Muscle layer of colon (tissue), 2 donors: ENCODE measurements around the gene RBM17.

Source experiments
- H3K27ac ChIP-seq: one replicate; pipeline ENCODE4 v1.7.0; 2013; ENCODE audit warnings: low read depth, mild to moderate bottlenecking, low read length, moderate library complexity
- H3K27me3 ChIP-seq, 2 donors: one replicate each; pipeline ENCODE4 v1.7.0; 2013; ENCODE audit warnings: low read length in 2 of 2, mild to moderate bottlenecking in 2 of 2; ENCODE audit not compliant: insufficient read depth in 2 of 2, control insufficient read depth in 1 of 2
- H3K36me3 ChIP-seq: one replicate; pipeline ENCODE4 v1.7.0; 2013; ENCODE audit warnings: mild to moderate bottlenecking, low read length; ENCODE audit not compliant: insufficient read depth
- H3K4me1 ChIP-seq: one replicate; pipeline ENCODE4 v1.7.0; 2013; ENCODE audit warnings: mild to moderate bottlenecking, low read length; ENCODE audit not compliant: insufficient read depth
- H3K4me3 ChIP-seq, 2 donors: one replicate each; pipeline ENCODE4 v1.7.0; 2013; ENCODE audit warnings: low read length in 2 of 2, low read depth in 1 of 2, mild to moderate bottlenecking in 1 of 2, moderate library complexity in 1 of 2
- H3K9ac ChIP-seq: one replicate; pipeline ENCODE4 v1.7.0; 2013; ENCODE audit warnings: low read length
- H3K9me3 ChIP-seq: one replicate; pipeline ENCODE4 v1.7.0; 2013; ENCODE audit warnings: mild to moderate bottlenecking, low read length
- donor health status: abdominal sarcoma.
- donor health status: Adenocarcinoma of cecum.

RBM17 gene

DNA sequence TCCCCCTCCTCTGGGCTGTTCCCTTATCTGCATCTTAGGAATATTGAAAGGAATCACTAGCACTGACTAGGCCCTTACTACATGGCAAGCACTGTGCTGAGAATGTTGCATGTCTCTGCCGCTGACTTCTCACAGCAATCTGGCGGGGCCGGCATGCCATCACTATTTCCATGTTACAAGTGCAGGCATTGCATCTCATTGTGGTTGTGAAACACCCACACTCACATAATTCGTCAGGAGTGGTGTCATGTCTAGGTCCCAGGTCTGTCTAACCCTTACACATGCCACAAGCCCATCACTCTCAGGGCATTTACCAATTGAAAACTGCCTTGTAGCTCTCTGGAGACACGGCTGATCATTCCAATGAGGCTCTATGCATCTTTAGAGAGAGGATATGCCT is 18.2 kb upstream of the RBM17 start:
- H3K27ac ChIP-seq: no peak overlapping the region
- peaks cover 5% of the 10 kb centered on the region for H3K4me1 ChIP-seq
- H3K27me3 ChIP-seq: no peaks in the 10 kb centered on the region
- H3K4me3 ChIP-seq: no peak overlapping the region
- no peak overlapping the region for H3K9ac ChIP-seq
- H3K9me3 ChIP-seq: no peaks in the 10 kb centered on the region
- no peaks in the 10 kb centered on the region for H3K36me3 ChIP-seq

DNA sequence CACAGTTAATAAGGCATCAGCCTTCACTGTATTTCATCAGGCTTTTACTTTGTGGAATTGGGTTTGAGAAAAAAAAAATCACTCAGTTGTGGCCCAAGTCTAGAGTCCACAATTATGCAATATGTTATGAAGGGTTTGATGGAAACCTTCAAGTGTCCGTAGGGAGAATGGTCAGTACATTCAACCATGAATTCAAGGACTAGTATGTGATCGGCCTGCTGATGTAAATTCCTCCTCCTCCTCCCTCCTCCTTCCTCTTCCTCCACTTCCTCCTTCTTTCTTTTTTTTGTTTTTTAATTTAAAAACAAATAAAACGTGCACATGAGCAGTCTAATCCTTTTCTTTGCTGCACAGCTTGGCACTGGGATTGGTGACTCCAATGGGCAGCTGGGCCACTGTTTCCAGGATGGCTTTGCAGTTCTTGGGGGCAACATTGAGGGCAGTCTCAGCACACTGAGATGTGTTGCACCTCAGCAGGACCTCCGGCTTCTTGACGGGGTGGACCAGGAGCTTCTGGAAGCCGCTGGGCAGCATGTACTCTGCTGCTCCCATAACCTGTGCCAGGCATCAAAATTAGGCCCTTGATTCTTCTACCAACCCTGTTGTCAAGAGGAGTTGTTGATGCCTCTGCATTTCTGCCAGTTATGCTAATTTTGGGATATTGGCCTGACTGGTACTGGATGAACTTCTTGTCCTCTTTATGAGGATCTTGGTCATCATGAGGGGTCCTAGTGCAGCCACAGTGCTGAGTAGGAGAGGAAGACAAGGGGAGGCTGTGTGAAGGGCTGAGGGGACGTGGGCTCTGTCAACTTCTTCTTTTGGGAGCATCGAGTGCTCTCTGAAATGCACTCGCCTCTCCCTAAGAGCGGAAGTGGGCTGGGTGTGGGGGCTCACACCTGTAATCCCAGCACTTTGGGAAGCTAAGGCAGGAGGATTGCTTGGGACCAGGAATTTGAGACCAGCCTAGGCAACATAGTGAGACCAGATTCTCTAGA is 17.4 kb upstream of the RBM17 start:
- no peak overlapping the region for H3K27ac ChIP-seq
- no peaks in the 10 kb centered on the region for H3K9me3 ChIP-seq
- no peaks in the 10 kb centered on the region for H3K36me3 ChIP-seq
- H3K4me3 ChIP-seq: no peak overlapping the region
- H3K4me1 ChIP-seq: peaks cover 4% of the 10 kb centered on the region
- no peak overlapping the region for H3K9ac ChIP-seq
- H3K27me3 ChIP-seq: no peaks in the 10 kb centered on the region

DNA sequence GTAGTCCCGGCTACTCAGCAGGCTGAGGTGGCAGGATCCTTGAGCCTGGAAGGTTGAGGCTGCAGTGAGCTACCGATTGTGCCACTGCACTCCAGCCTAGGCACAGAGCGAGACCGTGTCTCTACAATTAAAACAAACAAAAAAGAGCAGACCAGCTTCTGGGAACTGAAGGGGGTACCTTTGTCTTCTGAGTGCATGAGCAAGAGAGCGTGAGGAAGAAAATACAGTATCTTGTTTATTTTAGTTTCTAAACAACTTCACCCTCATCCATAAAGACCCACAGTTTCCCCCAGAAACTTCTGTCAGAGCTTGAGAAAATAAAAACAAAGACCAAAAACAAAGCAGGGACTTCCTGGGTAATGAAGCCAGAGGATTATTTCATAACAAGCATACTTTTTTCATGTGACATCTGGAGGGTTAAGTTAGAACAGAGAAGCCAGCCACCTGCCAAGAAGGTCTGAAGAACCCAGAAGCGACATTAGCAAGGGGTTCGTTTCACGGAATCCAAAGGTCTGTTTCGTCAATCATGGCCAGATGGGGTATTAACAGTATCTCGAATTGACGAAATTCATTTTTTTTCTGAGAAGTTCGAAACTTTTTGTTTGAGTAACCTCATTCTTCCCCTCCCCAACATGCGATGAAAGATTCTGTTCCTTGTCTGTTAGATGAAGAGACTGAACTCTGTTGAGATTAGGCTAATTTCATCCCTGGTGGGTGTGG is 16.5 kb upstream of the RBM17 start:
- no peaks in the 10 kb centered on the region for H3K27me3 ChIP-seq
- no peaks in the 10 kb centered on the region for H3K9me3 ChIP-seq
- no peak overlapping the region for H3K9ac ChIP-seq
- H3K36me3 ChIP-seq: no peaks in the 10 kb centered on the region
- no peaks in the 10 kb centered on the region for H3K4me1 ChIP-seq
- no peak overlapping the region for H3K27ac ChIP-seq
- H3K4me3 ChIP-seq: no peak overlapping the region

DNA sequence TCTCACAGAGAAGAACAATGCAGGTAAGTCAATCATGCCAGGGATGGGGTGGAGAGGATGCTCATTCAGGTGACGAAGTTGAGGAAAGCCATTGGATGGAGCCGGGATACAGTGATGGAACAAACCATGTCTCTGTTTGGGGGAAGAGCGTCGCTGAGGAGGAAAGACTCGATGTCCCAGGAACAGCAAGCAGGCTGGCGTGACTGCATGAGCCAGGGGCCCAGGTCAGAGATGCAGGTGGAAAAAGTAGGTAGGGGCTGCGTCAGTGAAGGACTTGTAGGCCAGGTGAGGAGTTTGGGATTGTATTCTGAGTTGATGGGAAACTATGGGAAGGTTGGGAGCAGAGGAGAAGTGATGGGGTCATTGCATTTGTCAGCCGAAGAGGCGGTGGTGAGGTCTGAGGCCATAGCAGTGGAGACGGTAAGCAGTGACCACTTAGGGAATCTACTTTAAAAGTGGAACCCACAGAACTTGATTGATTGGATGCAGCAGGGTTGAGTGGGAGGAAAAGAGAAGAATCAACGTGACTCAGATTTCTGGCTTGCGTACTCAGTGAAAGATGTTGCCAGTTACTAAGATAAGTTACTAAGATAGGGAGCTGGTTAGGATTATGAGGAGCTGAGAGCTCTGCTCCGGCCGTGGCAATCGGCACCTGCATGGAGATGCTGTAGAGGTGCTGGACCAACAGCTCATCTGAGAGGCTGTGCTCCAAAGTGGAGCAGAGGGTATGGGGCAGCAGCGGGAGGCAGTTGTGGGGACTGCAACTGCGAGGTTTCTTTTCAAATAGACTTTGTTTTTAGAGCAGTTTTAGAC is 14.1 kb upstream of the RBM17 start:
- no peaks in the 10 kb centered on the region for H3K4me1 ChIP-seq
- H3K36me3 ChIP-seq: no peaks in the 10 kb centered on the region
- no peak overlapping the region for H3K27ac ChIP-seq
- no peak overlapping the region for H3K9ac ChIP-seq
- no peak overlapping the region for H3K4me3 ChIP-seq
- no peaks in the 10 kb centered on the region for H3K27me3 ChIP-seq
- no peaks in the 10 kb centered on the region for H3K9me3 ChIP-seq

DNA sequence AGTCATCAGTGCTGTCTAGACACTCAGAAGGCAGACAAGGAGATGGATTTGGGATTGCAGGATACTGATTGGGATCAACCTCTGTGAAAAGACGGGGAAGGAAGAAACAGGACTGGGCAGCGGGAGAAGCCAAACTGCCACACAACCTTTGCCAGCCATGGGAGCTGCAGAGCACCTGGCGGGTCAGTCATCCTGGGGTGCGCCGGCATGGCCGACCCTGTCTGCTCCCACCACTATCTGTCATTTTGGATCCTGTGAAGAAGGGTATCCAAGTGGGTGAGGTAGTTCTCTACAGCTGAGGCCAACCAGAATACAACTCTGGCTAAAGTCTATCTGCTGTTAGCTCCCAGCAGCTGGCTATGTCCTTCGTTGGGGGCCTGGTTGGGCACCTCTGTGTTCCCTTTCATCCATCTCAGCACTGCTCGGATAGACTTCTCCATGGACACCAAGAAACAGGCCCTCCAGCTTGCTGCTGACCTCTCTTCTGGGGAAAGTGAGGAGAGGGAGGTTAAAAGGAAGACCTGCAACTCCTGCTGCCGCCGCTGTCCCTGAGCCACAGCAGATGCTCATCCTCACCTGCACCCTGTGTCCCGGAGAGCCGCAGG is 11.7 kb upstream of the RBM17 start:
- Histone ChIP-seq H3K9me3 (no peaks in the 10 kb centered on the region), H3K4me3 (no peak overlapping the region), H3K36me3 (no peaks in the 10 kb centered on the region), H3K4me1 (no peaks in the 10 kb centered on the region), H3K9ac (no peak overlapping the region), H3K27me3 (no peaks in the 10 kb centered on the region), H3K27ac (no peak overlapping the region)

DNA sequence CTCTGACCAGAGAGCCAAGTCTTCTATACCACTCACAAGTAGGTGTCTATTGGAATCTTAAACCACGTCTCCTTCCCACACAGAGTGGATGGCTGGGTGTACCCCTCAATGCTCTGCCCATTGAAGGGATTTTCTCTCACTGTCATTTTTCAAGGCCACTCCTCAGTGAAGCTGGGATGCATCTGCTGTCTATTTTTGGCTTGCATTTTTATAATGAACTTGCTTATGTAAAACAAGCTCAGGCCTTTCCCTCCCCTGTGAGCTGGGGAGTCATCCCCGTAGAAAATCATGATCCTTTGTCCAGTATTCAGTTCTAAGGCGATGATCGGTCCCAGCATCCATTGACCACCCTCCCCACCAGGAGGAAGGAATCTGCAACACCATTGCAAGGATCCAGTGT is 9.8 kb upstream of the RBM17 start:
- Histone ChIP-seq H3K36me3 (no peaks in the 10 kb centered on the region), H3K9ac (no peak overlapping the region), H3K9me3 (no peaks in the 10 kb centered on the region), H3K4me3 (no peak overlapping the region), H3K27ac (no peak overlapping the region), H3K4me1 (no peaks in the 10 kb centered on the region), H3K27me3 (no peaks in the 10 kb centered on the region)

DNA sequence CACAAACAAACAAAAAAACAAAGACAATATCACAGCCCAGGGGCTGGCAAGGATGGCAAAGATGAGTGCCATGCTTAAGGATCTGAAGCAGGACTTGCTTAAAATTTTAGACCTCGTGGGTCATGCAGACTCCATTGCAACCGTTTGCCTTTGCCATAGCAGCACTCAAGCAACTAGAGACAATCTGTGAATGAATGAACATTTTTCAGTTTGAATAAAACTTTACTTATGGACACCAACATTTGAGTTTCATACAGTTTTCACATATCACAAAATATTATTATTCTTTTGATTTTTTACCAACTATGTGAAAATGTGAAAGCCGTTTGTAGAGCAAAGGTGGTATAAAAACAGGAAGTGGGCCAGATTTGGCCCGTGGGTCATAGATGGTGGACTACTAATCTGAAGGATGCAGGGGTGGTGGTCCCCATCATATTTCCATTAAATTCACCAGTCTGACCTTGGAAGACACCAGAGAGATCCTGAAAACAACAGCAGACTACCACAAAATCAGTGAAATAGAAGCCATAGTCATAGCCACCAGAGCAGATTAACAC is 8.3 kb upstream of the RBM17 start:
- Histone ChIP-seq H3K9me3 (no peaks in the 10 kb centered on the region), H3K4me1 (no peaks in the 10 kb centered on the region), H3K27ac (no peak overlapping the region), H3K27me3 (no peaks in the 10 kb centered on the region), H3K36me3 (no peaks in the 10 kb centered on the region), H3K4me3 (no peak overlapping the region), H3K9ac (no peak overlapping the region)

DNA sequence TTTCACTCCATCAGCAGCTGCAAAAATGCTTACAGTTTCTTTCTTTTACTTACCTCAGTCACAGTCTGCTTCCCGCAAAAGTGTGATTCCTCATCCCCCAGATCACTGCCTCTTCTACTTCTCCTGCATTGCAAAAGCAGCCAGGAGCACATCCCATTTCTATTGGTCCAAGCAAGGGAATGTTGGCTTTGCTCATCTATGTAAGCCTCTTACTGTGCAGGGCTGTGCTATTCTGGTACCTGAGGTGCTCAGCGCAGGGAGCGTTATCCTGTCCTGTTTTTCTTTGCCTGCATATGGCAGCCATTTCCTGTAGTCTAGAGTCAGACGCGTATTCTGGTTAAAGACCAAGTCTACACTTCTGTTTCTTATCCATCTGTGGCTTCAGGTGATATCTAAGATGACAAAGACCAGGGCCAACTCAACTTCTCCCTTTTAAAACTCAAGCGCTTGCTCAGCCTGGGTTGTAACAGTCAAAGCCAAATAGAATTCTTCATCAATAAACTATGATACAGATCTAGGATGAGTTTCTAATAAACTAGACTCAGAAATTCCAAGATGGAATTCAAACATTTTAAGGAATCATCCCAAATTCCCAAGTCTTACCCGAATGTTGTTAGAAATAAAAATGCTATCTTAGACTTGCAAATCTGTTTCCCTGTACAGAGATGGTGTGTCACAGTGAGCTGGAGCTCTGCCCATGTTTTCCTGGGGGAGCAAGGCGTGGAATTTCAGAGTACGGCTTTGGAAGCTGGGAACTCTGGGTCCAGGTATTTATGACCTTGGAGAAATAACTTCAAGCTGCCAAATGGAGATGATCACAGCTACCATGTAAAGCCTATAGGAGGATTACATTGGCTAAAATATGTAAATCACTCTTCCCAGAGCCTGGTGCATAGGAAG is 6.1 kb upstream of the RBM17 start:
- no peak overlapping the region for H3K9ac ChIP-seq
- no peaks in the 10 kb centered on the region for H3K36me3 ChIP-seq
- peaks cover 8% of the 10 kb centered on the region for H3K4me1 ChIP-seq
- H3K4me3 ChIP-seq: no peak overlapping the region
- no peaks in the 10 kb centered on the region for H3K9me3 ChIP-seq
- H3K27me3 ChIP-seq: no peaks in the 10 kb centered on the region
- H3K27ac ChIP-seq: no peak overlapping the region

DNA sequence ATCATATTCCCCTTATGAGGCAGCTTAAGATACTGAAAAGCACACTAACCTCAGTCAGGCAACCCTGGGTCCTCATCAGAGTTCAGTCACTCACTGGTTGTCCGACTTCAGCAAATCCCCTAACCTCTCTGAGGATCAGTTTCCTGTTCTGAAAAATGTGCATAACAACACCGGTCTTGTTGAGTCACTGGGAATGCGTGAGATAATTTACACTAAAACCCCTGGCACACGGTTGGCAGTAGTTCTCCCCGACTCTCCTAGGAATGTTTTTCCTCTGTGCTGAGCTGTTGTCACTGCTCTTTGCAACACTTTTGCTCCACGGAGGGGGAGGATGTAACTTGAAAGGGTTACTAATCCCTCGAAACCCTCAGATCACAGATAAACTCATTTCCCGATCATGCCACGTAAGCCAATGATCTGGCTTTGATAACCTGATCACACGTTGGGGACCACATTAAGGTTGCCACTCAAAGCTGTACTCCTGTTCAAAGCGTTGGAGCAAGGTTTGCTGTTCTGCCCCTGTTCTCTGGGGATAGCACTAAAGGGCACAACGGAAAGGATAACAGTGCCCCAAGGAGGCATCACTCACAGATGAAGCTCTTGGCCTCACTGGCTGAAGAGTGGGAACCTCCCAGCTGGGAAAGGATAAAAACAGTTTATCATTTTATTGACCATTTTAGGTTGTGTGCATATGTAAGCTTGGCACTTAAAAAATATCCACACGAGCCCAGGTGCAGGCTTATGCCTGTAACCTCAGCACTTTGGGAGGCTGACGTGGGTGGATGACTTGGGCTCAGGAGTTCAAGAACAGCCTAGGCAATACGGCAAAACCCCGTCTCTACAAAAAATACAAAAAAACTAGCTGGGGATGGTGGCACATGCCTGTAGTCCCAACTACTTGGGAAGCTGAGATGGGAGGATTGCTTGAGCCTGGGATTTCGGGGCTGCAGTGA is 5.0 kb upstream of the RBM17 start:
- Histone ChIP-seq H3K27me3 (no peaks in the 10 kb centered on the region), H3K9me3 (no peaks in the 10 kb centered on the region), H3K4me3 (no peak overlapping the region), H3K9ac (no peak overlapping the region), H3K36me3 (no peaks in the 10 kb centered on the region), H3K27ac (no peak overlapping the region), H3K4me1 (peaks cover 8% of the 10 kb centered on the region)
